Measurements from ENCODE around the gene OR2AG2.

OR2AG2 gene

DNA sequence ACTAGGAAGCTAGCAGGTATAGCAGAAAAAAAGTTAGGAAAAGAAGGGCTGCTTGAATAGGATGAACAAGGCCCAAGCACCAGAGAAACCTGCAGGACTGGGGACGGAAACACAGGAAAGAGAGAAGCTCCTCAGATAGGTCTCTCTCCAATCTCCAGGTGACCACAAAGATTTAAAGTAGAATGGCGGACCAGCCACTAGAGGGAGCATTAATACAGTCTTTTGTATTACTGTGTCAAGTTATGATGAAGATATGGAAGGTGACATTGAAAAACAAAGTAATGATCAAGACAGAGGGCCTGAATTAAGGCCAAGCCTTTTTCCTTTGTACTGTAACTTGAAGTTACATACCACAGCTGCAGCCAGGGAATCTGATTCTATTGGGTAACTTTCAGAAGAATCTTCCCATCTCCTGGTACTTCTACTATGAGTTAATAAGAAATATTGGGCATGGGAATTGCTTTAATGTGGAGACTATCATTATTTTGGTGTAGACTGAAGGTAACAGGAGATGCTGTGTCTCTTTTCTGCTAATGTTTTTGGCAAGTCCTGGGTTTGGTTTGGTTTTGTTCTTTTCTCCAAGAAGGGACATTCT, 33.8 kb downstream of the OR2AG2 start:
- FAIRE-seq = peak; percentile 96

- no peak for FAIRE-seq
Observed at GRCh38 chr11:6736495-6737121, 35.2 kb downstream of the OR2AG2 start.

GRCh38 chr11:6735306-6735705, 36.5 kb downstream of the OR2AG2 start:
- no peak for FAIRE-seq

DNA sequence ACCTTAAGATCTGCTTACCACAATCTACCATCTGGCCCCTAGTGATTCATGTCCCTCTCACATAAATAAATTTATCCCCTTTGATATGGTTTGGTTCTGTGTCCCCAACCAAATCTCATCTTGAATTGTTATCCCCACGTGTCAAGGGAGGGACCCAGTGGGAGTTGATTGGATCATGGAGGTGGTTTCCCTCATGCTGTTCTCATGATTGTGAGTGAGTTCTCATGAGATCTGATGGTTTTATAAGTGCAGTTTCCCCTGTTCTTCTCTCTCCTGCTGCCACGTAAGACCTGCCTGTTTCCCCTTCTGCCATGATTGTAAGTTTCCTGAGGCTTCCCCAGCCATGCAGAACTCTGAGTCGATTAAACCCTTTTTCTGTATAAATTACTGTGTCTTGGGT, 37.2 kb downstream of the OR2AG2 start:
- FAIRE-seq = no peak

DNA sequence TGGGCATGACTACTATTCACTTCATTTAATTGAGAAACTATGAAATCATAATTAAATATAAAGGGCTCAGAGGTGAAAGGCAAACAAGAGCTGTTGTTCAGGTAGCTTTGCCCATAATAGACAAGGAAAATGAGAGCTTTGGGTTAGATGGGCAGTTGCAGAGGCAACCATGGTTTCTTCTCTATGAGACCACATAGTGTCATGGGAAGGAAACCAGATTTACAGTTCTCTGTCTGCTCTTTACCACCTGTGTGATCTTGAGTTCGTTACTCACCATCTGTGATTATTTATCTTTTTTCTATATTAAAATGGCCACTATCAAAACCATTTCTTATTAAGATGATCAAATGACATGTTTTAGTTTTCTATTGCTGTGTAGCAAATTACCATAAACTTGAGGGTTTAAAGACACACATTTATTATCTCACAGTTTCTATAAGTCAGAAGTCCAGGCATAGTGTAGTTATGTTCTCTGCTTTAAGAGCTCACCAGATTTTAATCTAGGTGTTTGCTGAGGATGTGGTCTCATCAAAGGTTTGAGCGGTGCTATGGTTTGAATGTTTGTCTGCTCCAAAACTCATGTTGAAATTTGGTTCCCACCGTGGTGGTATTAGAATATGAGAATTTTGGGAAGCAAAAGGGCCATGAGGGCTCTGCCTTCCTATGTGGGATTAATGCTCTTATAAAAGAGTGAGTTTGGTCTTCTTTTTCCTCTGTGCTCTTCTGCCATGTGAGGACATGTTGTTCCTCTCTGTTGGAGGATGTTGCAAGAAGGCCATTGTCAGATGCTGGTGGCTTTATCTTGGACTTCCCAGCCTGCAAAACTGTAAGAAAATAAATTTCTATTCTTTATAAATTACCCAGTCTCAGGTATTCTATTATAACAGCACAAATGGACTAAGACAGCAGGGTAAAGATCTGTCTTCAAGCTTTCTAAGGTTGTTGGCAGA, 38.2 kb downstream of the OR2AG2 start:
- no peak for FAIRE-seq

- no peak for FAIRE-seq
Observed at GRCh38 chr11:6727971-6728760, 43.6 kb downstream of the OR2AG2 start.

- FAIRE-seq = no peak
Observed at GRCh38 chr11:6725386-6725896, 46.3 kb downstream of the OR2AG2 start.

DNA sequence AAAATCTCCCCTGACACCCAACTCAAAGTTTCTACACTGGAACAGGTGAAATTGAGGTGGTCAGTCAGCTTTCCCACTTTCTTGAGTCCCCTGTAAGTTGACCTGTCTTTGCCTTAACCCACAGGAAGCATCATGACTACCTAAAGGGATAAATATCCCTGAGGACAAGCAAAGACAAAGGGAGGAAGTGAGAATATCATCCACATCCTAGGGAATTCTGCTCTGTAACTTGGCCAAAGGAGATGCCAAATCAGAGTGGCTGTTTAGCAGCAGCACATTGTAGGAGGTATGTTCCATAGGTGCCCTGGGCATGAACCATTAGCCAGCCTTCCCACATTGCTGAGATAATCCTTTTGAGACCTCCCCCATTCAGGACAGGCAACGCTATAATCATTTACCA, 47.8 kb downstream of the OR2AG2 start:
- FAIRE-seq = no peak

GRCh38 chr11:6721343-6721742, 50.4 kb downstream of the OR2AG2 start:
- FAIRE-seq = no peak

- no peak for FAIRE-seq
Observed at GRCh38 chr11:6719576-6719975, 52.2 kb downstream of the OR2AG2 start.

- no peak for FAIRE-seq
Observed at GRCh38 chr11:6717426-6717825, 54.4 kb downstream of the OR2AG2 start.

Data from islet of Langerhans (tissue), 1 donor.